Measurements from ENCODE around the gene PRKCE.

DNA sequence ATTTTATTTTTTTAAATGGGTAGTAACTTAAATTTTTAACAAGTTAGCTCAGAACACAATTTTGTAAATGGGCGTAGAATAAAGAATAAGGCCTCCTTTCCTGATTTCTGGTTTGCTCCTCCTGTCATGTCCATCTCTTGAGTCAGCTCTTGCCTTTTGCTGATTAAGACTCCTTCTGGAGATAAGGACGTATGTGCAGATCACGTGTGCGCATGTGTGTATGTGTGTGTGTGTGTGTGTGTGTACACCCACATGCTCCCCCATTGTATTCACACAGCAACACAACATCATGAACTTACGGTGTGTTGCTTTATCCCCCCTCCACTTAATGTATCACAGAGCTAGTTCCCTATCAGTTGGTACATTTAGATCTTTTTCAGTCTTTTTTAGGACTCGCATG is 182.9 kb downstream of the PRKCE start:
- TF ChIP-seq POLR2A (IDR thresholded peaks at IDR 0.05) (no peak), POLR2AphosphoS5 (IDR thresholded peaks at IDR 0.05) (no peak), CTCF (IDR thresholded peaks at IDR 0.05) (no peak)
